GM23338 (cell line): Measurements from ENCODE around the gene NR1H3. TPM values are rescaled to one million over a fixed set of nuclear protein-coding genes. Genes with fewer than 3 reads are reported as not detected.

Experiments
- ATAC-seq: fragments of 200-7000 bp; cut with Tn5 transposase; 3 replicates; pipeline ENCODE4 v1.9.1; 2020
- DNase-seq: peaks from one replicate; pipeline ENCODE4 v3.0.0-alpha.2; 2015; ENCODE audit warnings: low spot score
- H2AFZ ChIP-seq: fragments of 200-600 bp; sonication (generic); 2 replicates; pipeline ENCODE4 v1.8.0; 2016; ENCODE audit warnings: antibody characterized with exemption, mild to moderate bottlenecking, moderate library complexity
- H3F3A ChIP-seq: fragments of 200-600 bp; sonication (generic); replicated peaks from 2 replicates; pipeline ENCODE4 v1.8.0; 2017; ENCODE audit warnings: antibody characterized with exemption, mixed run types, low read depth
- H3K27ac ChIP-seq: fragments of 200-600 bp; sonication (generic); 2 replicates; pipeline ENCODE4 v1.6.1; 2016; ENCODE audit warnings: low read depth
- H3K27me3 ChIP-seq: fragments of 200-600 bp; sonication (generic); 2 replicates; pipeline ENCODE4 v1.8.0; 2016; ENCODE audit warnings: mild to moderate bottlenecking, mixed run types, moderate library complexity; ENCODE audit not compliant: insufficient read depth
- H3K36me3 ChIP-seq: fragments of 200-600 bp; sonication (generic); 2 replicates; pipeline ENCODE4 v1.8.0; 2016; ENCODE audit warnings: mild to moderate bottlenecking; ENCODE audit not compliant: insufficient read depth
- H3K4me1 ChIP-seq: fragments of 200-600 bp; sonication (generic); 2 replicates; pipeline ENCODE4 v1.8.0; 2016; ENCODE audit warnings: mild to moderate bottlenecking, moderate library complexity; ENCODE audit not compliant: insufficient read depth
- H3K4me2 ChIP-seq: fragments of 200-600 bp; sonication (generic); 2 replicates; pipeline ENCODE4 v1.7.1; 2017; ENCODE audit warnings: mixed run types
- H3K4me3 ChIP-seq: fragments of 200-600 bp; sonication (generic); 2 replicates; pipeline ENCODE4 v1.6.1; 2016; ENCODE audit warnings: mixed run types
- H3K79me2 ChIP-seq: fragments of 200-600 bp; sonication (generic); replicated peaks from 2 replicates; pipeline ENCODE4 v1.8.0; 2017; ENCODE audit warnings: mild to moderate bottlenecking; ENCODE audit not compliant: insufficient read depth
- H3K9me2 ChIP-seq: fragments of 200-600 bp; sonication (generic); 2 replicates; pipeline ENCODE4 v1.8.0; 2017; ENCODE audit not compliant: insufficient read depth
- H4K20me1 ChIP-seq: fragments of 200-600 bp; sonication (generic); replicated peaks from 2 replicates; pipeline ENCODE4 v1.8.0; 2017; ENCODE audit warnings: mild to moderate bottlenecking; ENCODE audit not compliant: insufficient read depth
- H3K27ac Mint-ChIP-seq: 2 replicates; pipeline ENCODE4 v1.8.0; 2020; ENCODE audit warnings: inconsistent platforms, mild to moderate bottlenecking, moderate library complexity, mixed read lengths
- H3K27me3 Mint-ChIP-seq: 3 replicates; pipeline ENCODE4 v1.8.0; 2022; ENCODE audit warnings: low read depth, mild to moderate bottlenecking, moderate library complexity, mixed read lengths, inconsistent platforms; ENCODE audit not compliant: insufficient read depth, poor library complexity
- H3K36me3 Mint-ChIP-seq: 3 replicates; pipeline ENCODE4 v1.8.0; 2021; ENCODE audit warnings: low read depth, mild to moderate bottlenecking, inconsistent platforms, moderate library complexity, mixed read lengths
- H3K4me1 Mint-ChIP-seq: 3 replicates; pipeline ENCODE4 v1.8.0; 2020; ENCODE audit warnings: mild to moderate bottlenecking, inconsistent platforms, mixed read lengths
- H3K4me3 Mint-ChIP-seq: 3 replicates; pipeline ENCODE4 v1.8.0; 2021; ENCODE audit warnings: moderate library complexity, mild to moderate bottlenecking, inconsistent platforms, mixed read lengths
- H3K9me3 Mint-ChIP-seq: 3 replicates; pipeline ENCODE4 v1.8.0; 2020; ENCODE audit warnings: moderate library complexity, mild to moderate bottlenecking, inconsistent platforms, mixed read lengths
- EZH2 ChIP-seq: fragments of 200-600 bp; sonication (generic); IDR thresholded peaks from one replicate; pipeline ENCODE4 v1.8.0; 2017; ENCODE audit warnings: antibody characterized with exemption, mild to moderate bottlenecking, low read depth; ENCODE audit not compliant: unreplicated experiment
- EZH2phosphoT487 ChIP-seq: fragments of 200-600 bp; sonication (generic); IDR thresholded peaks from one replicate; pipeline ENCODE4 v1.8.1; 2018; ENCODE audit warnings: antibody characterized with exemption; ENCODE audit not compliant: unreplicated experiment
- JUNB ChIP-seq: IDR thresholded peaks from one replicate; pipeline ENCODE4 v1.6.1; 2016; ENCODE audit warnings: antibody characterized with exemption; ENCODE audit not compliant: unreplicated experiment
- NANOG ChIP-seq: IDR thresholded peaks from 2 replicates; pipeline ENCODE4 v1.6.1; 2016; ENCODE audit warnings: antibody characterized with exemption, borderline replicate concordance
- POLR2AphosphoS5 ChIP-seq: IDR thresholded peaks from 2 replicates; pipeline ENCODE4 v1.6.1; 2016; ENCODE audit warnings: antibody characterized with exemption, low read depth
- STAT1 ChIP-seq: IDR thresholded peaks from one replicate; pipeline ENCODE4 v1.6.1; 2016; ENCODE audit warnings: antibody characterized with exemption; ENCODE audit not compliant: unreplicated experiment
- ZNF114 ChIP-seq: fragments of 250-450 bp; sonication (Bioruptor Pico); IDR thresholded peaks from 2 replicates; pipeline ENCODE4 v1.5.0; 2020; ENCODE audit warnings: mild to moderate bottlenecking, moderate library complexity
- ZNF331 ChIP-seq: fragments of 250-450 bp; sonication (Bioruptor Pico); IDR thresholded peaks from 2 replicates; pipeline ENCODE4 v1.5.0; 2020; ENCODE audit warnings: low read depth, mild to moderate bottlenecking, moderate library complexity
- polyA plus RNA-seq: library from polyadenylated mRNA; unstranded; fragments of >200 nt; fragmentation: Nextera tagmentation; extraction: Ambion mirVana; gene quantifications from 2 replicates; pipeline ENCODE4 v1.2.1, GENCODE V29; 2016
- total RNA-seq: library from RNA; depleted of rRNA; stranded (reverse); fragments of >200 nt; shearing (Covaris generic); gene quantifications from 2 replicates; pipeline ENCODE4 v1.2.3, GENCODE V29; 2014
- TF ChIP-seq, protein P1 (sequence below): IDR thresholded peaks from one replicate; pipeline ENCODE4 v1.6.1; 2018; ENCODE audit warnings: antibody characterized with exemption; ENCODE audit not compliant: unreplicated experiment
- TF ChIP-seq, protein P2 (sequence below): IDR thresholded peaks from 2 replicates; pipeline ENCODE4 v1.6.1; 2016; ENCODE audit warnings: antibody characterized with exemption
- TF ChIP-seq, protein P3 (sequence below), 2 experiments: fragments of 200-600 bp in 1 of 2; sonication (generic) in 1 of 2; conservative IDR thresholded peaks; 2 replicates each; pipeline versions ENCODE4 v1.5.1 to v1.6.1; 2016 to 2017; ENCODE audit warnings: antibody characterized with exemption in 2 of 2, low read depth in 2 of 2, mild to moderate bottlenecking in 2 of 2, moderate library complexity in 1 of 2

NR1H3 gene
- total and polyA plus RNA-seq, 2 experiments from 2014 or later: 16.5 to 23.7 TPM

DNA sequence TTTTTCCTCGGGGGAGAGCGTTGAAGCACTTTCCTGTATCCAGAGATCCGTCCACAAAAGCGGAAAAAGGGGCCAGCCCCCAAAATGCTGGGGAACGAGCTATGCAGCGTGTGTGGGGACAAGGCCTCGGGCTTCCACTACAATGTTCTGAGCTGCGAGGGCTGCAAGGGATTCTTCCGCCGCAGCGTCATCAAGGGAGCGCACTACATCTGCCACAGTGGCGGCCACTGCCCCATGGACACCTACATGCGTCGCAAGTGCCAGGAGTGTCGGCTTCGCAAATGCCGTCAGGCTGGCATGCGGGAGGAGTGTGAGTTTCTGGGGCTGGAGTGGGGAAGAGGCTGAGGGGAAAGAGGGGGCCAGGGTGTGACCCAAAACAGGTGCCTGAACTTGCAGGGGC, 2.6 kb downstream of the NR1H3 start:
- Histone ChIP-seq H3K27ac (no peak overlapping the region), H3F3A (peaks cover 13% of the 10 kb centered on the region), H3K4me1 (peaks cover 28% of the 10 kb centered on the region), H3K27me3 (no peaks in the 10 kb centered on the region), H4K20me1 (no peaks in the 10 kb centered on the region), H3K4me3 (no peak overlapping the region), H3K4me2 (no peak overlapping the region), H3K36me3 (no peaks in the 10 kb centered on the region), H3K79me2 (no peaks in the 10 kb centered on the region), H2AFZ (no peak overlapping the region), H3K9me2 (no peaks in the 10 kb centered on the region)
- H3K27me3 Mint-ChIP-seq: peaks cover 2% of the 10 kb centered on the region
- H3K4me3 Mint-ChIP-seq: no peak overlapping the region; the same call in 2 of the 3 replicates
- no peak overlapping the region for H3K27ac Mint-ChIP-seq
- H3K36me3 Mint-ChIP-seq: no peaks in the 10 kb centered on the region
- H3K4me1 Mint-ChIP-seq: peaks cover 20% of the 10 kb centered on the region
- DNase-seq (no peak), ATAC-seq (no peak)
- no peaks in the 10 kb centered on the region for H3K9me3 Mint-ChIP-seq
- TF ChIP-seq ZNF331 (CRISPR knock-in tag) (no peak), NANOG (no peak), EZH2phosphoT487 (no peak), STAT1 (no peak), JUNB (no peak), POLR2AphosphoS5 (no peak)
- TF ChIP-seq, protein P1, sequence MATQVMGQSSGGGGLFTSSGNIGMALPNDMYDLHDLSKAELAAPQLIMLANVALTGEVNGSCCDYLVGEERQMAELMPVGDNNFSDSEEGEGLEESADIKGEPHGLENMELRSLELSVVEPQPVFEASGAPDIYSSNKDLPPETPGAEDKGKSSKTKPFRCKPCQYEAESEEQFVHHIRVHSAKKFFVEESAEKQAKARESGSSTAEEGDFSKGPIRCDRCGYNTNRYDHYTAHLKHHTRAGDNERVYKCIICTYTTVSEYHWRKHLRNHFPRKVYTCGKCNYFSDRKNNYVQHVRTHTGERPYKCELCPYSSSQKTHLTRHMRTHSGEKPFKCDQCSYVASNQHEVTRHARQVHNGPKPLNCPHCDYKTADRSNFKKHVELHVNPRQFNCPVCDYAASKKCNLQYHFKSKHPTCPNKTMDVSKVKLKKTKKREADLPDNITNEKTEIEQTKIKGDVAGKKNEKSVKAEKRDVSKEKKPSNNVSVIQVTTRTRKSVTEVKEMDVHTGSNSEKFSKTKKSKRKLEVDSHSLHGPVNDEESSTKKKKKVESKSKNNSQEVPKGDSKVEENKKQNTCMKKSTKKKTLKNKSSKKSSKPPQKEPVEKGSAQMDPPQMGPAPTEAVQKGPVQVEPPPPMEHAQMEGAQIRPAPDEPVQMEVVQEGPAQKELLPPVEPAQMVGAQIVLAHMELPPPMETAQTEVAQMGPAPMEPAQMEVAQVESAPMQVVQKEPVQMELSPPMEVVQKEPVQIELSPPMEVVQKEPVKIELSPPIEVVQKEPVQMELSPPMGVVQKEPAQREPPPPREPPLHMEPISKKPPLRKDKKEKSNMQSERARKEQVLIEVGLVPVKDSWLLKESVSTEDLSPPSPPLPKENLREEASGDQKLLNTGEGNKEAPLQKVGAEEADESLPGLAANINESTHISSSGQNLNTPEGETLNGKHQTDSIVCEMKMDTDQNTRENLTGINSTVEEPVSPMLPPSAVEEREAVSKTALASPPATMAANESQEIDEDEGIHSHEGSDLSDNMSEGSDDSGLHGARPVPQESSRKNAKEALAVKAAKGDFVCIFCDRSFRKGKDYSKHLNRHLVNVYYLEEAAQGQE: no peak
- TF ChIP-seq, protein P2, sequence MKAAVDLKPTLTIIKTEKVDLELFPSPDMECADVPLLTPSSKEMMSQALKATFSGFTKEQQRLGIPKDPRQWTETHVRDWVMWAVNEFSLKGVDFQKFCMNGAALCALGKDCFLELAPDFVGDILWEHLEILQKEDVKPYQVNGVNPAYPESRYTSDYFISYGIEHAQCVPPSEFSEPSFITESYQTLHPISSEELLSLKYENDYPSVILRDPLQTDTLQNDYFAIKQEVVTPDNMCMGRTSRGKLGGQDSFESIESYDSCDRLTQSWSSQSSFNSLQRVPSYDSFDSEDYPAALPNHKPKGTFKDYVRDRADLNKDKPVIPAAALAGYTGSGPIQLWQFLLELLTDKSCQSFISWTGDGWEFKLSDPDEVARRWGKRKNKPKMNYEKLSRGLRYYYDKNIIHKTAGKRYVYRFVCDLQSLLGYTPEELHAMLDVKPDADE: no peak

DNA sequence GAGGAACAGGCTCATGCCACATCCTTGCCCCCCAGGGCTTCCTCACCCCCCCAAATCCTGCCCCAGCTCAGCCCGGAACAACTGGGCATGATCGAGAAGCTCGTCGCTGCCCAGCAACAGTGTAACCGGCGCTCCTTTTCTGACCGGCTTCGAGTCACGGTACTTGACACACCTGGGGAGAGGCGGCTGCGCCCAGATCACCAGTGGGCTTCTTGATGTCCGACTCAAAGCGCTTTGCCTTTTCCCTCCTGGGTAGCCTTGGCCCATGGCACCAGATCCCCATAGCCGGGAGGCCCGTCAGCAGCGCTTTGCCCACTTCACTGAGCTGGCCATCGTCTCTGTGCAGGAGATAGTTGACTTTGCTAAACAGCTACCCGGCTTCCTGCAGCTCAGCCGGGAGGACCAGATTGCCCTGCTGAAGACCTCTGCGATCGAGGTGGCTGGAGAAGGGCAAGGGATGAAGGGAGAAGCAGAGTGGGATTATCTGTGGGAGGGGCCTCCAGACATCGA, 3.5 kb downstream of the NR1H3 start:
- H3K4me2 ChIP-seq: no peak overlapping the region
- Mint-ChIP-seq H3K9me3 (no peaks in the 10 kb centered on the region), H3K27ac (0 out of 2 replicates have a peak overlapping the region, but pooled peaks have one; percentile 52), H3K4me3 (no peak overlapping the region), H3K36me3 (no peaks in the 10 kb centered on the region), H3K4me1 (peaks cover 20% of the 10 kb centered on the region), H3K27me3 (no peaks in the 10 kb centered on the region)
- no peak overlapping the region for H3K4me3 ChIP-seq
- DNase-seq (no peak), ATAC-seq (no peak)
- no peak overlapping the region for H3K27ac ChIP-seq
- peaks cover 16% of the 10 kb centered on the region for H3F3A ChIP-seq
- no peaks in the 10 kb centered on the region for H3K79me2 ChIP-seq
- no peak overlapping the region for H2AFZ ChIP-seq
- H3K9me2 ChIP-seq: no peaks in the 10 kb centered on the region
- H3K27me3 ChIP-seq: no peaks in the 10 kb centered on the region
- peaks cover 28% of the 10 kb centered on the region for H3K4me1 ChIP-seq
- no peaks in the 10 kb centered on the region for H4K20me1 ChIP-seq
- H3K36me3 ChIP-seq: no peaks in the 10 kb centered on the region
- no peak for TF ChIP-seq JUNB
- TF ChIP-seq EZH2: no peak
- no peak for TF ChIP-seq ZNF114
- TF ChIP-seq, protein P2: no peak
- no peak for TF ChIP-seq EZH2phosphoT487
- TF ChIP-seq STAT1: no peak
- TF ChIP-seq, protein P3, sequence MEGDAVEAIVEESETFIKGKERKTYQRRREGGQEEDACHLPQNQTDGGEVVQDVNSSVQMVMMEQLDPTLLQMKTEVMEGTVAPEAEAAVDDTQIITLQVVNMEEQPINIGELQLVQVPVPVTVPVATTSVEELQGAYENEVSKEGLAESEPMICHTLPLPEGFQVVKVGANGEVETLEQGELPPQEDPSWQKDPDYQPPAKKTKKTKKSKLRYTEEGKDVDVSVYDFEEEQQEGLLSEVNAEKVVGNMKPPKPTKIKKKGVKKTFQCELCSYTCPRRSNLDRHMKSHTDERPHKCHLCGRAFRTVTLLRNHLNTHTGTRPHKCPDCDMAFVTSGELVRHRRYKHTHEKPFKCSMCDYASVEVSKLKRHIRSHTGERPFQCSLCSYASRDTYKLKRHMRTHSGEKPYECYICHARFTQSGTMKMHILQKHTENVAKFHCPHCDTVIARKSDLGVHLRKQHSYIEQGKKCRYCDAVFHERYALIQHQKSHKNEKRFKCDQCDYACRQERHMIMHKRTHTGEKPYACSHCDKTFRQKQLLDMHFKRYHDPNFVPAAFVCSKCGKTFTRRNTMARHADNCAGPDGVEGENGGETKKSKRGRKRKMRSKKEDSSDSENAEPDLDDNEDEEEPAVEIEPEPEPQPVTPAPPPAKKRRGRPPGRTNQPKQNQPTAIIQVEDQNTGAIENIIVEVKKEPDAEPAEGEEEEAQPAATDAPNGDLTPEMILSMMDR (conservative IDR thresholded peaks at IDR 0.05; ENCODE audit: low read depth in 2 of 2): no peak
- no peak for TF ChIP-seq ZNF331 (CRISPR knock-in tag)
